GM23338 (cell line): Measurements from ENCODE around the gene MTURN. TPM values are rescaled to one million over a fixed set of nuclear protein-coding genes. Genes with fewer than 3 reads are reported as not detected.
A peak's percentile ranks its signal among the peaks of the same experiment; 100 is the strongest.

ENCODE experiments used
- ATAC-seq: fragments of 200-7000 bp; cut with Tn5 transposase; 3 replicates; pipeline ENCODE4 v1.9.1; 2020
- DNase-seq: peaks from one replicate; pipeline ENCODE4 v3.0.0-alpha.2; 2015; ENCODE audit warnings: low spot score
- H2AFZ ChIP-seq: fragments of 200-600 bp; sonication (generic); 2 replicates; pipeline ENCODE4 v1.8.0; 2016; ENCODE audit warnings: antibody characterized with exemption, mild to moderate bottlenecking, moderate library complexity
- H3F3A ChIP-seq: fragments of 200-600 bp; sonication (generic); replicated peaks from 2 replicates; pipeline ENCODE4 v1.8.0; 2017; ENCODE audit warnings: antibody characterized with exemption, mixed run types, low read depth
- H3K27ac ChIP-seq: fragments of 200-600 bp; sonication (generic); 2 replicates; pipeline ENCODE4 v1.6.1; 2016; ENCODE audit warnings: low read depth
- H3K27me3 ChIP-seq: fragments of 200-600 bp; sonication (generic); 2 replicates; pipeline ENCODE4 v1.8.0; 2016; ENCODE audit warnings: mild to moderate bottlenecking, mixed run types, moderate library complexity; ENCODE audit not compliant: insufficient read depth
- H3K36me3 ChIP-seq: fragments of 200-600 bp; sonication (generic); 2 replicates; pipeline ENCODE4 v1.8.0; 2016; ENCODE audit warnings: mild to moderate bottlenecking; ENCODE audit not compliant: insufficient read depth
- H3K4me1 ChIP-seq: fragments of 200-600 bp; sonication (generic); 2 replicates; pipeline ENCODE4 v1.8.0; 2016; ENCODE audit warnings: mild to moderate bottlenecking, moderate library complexity; ENCODE audit not compliant: insufficient read depth
- H3K4me2 ChIP-seq: fragments of 200-600 bp; sonication (generic); 2 replicates; pipeline ENCODE4 v1.7.1; 2017; ENCODE audit warnings: mixed run types
- H3K4me3 ChIP-seq: fragments of 200-600 bp; sonication (generic); 2 replicates; pipeline ENCODE4 v1.6.1; 2016; ENCODE audit warnings: mixed run types
- H3K79me2 ChIP-seq: fragments of 200-600 bp; sonication (generic); replicated peaks from 2 replicates; pipeline ENCODE4 v1.8.0; 2017; ENCODE audit warnings: mild to moderate bottlenecking; ENCODE audit not compliant: insufficient read depth
- H3K9me2 ChIP-seq: fragments of 200-600 bp; sonication (generic); 2 replicates; pipeline ENCODE4 v1.8.0; 2017; ENCODE audit not compliant: insufficient read depth
- H4K20me1 ChIP-seq: fragments of 200-600 bp; sonication (generic); replicated peaks from 2 replicates; pipeline ENCODE4 v1.8.0; 2017; ENCODE audit warnings: mild to moderate bottlenecking; ENCODE audit not compliant: insufficient read depth
- H3K27ac Mint-ChIP-seq: 2 replicates; pipeline ENCODE4 v1.8.0; 2020; ENCODE audit warnings: inconsistent platforms, mild to moderate bottlenecking, moderate library complexity, mixed read lengths
- H3K27me3 Mint-ChIP-seq: 3 replicates; pipeline ENCODE4 v1.8.0; 2022; ENCODE audit warnings: low read depth, mild to moderate bottlenecking, moderate library complexity, mixed read lengths, inconsistent platforms; ENCODE audit not compliant: insufficient read depth, poor library complexity
- H3K36me3 Mint-ChIP-seq: 3 replicates; pipeline ENCODE4 v1.8.0; 2021; ENCODE audit warnings: low read depth, mild to moderate bottlenecking, inconsistent platforms, moderate library complexity, mixed read lengths
- H3K4me1 Mint-ChIP-seq: 3 replicates; pipeline ENCODE4 v1.8.0; 2020; ENCODE audit warnings: mild to moderate bottlenecking, inconsistent platforms, mixed read lengths
- H3K4me3 Mint-ChIP-seq: 3 replicates; pipeline ENCODE4 v1.8.0; 2021; ENCODE audit warnings: moderate library complexity, mild to moderate bottlenecking, inconsistent platforms, mixed read lengths
- H3K9me3 Mint-ChIP-seq: 3 replicates; pipeline ENCODE4 v1.8.0; 2020; ENCODE audit warnings: moderate library complexity, mild to moderate bottlenecking, inconsistent platforms, mixed read lengths
- CREB1 ChIP-seq: fragments of 250-450 bp; sonication (Bioruptor Pico); IDR thresholded peaks from 2 replicates; pipeline ENCODE4 v1.5.0; 2020; ENCODE audit warnings: low read depth, mild to moderate bottlenecking, moderate library complexity
- CTCF ChIP-seq, 2 experiments: fragments of 200-600 bp in 1 of 2; sonication (generic) in 1 of 2; conservative IDR thresholded peaks; 2 replicates each; pipeline versions ENCODE4 v1.5.1 to v1.6.1; 2016 to 2017; ENCODE audit warnings: antibody characterized with exemption in 2 of 2, low read depth in 2 of 2, mild to moderate bottlenecking in 2 of 2, moderate library complexity in 1 of 2
- ETS1 ChIP-seq: IDR thresholded peaks from 2 replicates; pipeline ENCODE4 v1.6.1; 2016; ENCODE audit warnings: antibody characterized with exemption
- NANOG ChIP-seq: IDR thresholded peaks from 2 replicates; pipeline ENCODE4 v1.6.1; 2016; ENCODE audit warnings: antibody characterized with exemption, borderline replicate concordance
- REST ChIP-seq: IDR thresholded peaks from one replicate; pipeline ENCODE4 v1.6.1; 2018; ENCODE audit warnings: antibody characterized with exemption; ENCODE audit not compliant: unreplicated experiment
- STAT1 ChIP-seq: IDR thresholded peaks from one replicate; pipeline ENCODE4 v1.6.1; 2016; ENCODE audit warnings: antibody characterized with exemption; ENCODE audit not compliant: unreplicated experiment
- ZNF331 ChIP-seq: fragments of 250-450 bp; sonication (Bioruptor Pico); IDR thresholded peaks from 2 replicates; pipeline ENCODE4 v1.5.0; 2020; ENCODE audit warnings: low read depth, mild to moderate bottlenecking, moderate library complexity
- ZNF462 ChIP-seq: fragments of 250-450 bp; sonication (Bioruptor Pico); IDR thresholded peaks from 2 replicates; pipeline ENCODE4 v1.5.0; 2020; ENCODE audit warnings: mild to moderate bottlenecking, moderate library complexity
- polyA plus RNA-seq: library from polyadenylated mRNA; unstranded; fragments of >200 nt; fragmentation: Nextera tagmentation; extraction: Ambion mirVana; gene quantifications from 2 replicates; pipeline ENCODE4 v1.2.1, GENCODE V29; 2016
- total RNA-seq: library from RNA; depleted of rRNA; stranded (reverse); fragments of >200 nt; shearing (Covaris generic); gene quantifications from 2 replicates; pipeline ENCODE4 v1.2.3, GENCODE V29; 2014

The MTURN gene
- total and polyA plus RNA-seq, 2 experiments from 2014 or later = 3.1 to 8.7 TPM

GRCh38 chr7:30168835-30169573, 34.2 kb downstream of the MTURN start:
- Histone ChIP-seq H3K36me3 (no peaks in the 10 kb centered on the region; the same call in 1 of the 2 replicates), H3K27me3 (0 out of 2 replicates have a peak, but pooled peaks cover 9% of the 10 kb centered on the region), H3K27ac (no peak overlapping the region), H3K4me3 (peak overlapping the region; percentile 11; the same call in 1 of the 2 replicates), H3K4me1 (peaks cover 14% of the 10 kb centered on the region), H3K79me2 (no peaks in the 10 kb centered on the region), H3K4me2 (peak overlapping the region; percentile 18), H3F3A (no peaks in the 10 kb centered on the region), H3K9me2 (0 out of 2 replicates have a peak, but pooled peaks cover 4% of the 10 kb centered on the region), H2AFZ (no peak overlapping the region), H4K20me1 (no peaks in the 10 kb centered on the region)
- Mint-ChIP-seq H3K27me3 (peaks cover 29% of the 10 kb centered on the region), H3K36me3 (no peaks in the 10 kb centered on the region), H3K27ac (no peak overlapping the region), H3K9me3 (no peaks in the 10 kb centered on the region), H3K4me3 (peak overlapping the region; percentile 31), H3K4me1 (peaks cover 47% of the 10 kb centered on the region)
- TF ChIP-seq CREB1 (CRISPR knock-in tag) = no peak
- no peak for TF ChIP-seq STAT1
- peak; percentile 32; the same call in 1 of the 2 replicates for TF ChIP-seq ZNF462 (CRISPR knock-in tag)
- TF ChIP-seq NANOG = peak; percentile 22; the same call in 1 of the 2 replicates
- no peak for TF ChIP-seq REST
- TF ChIP-seq ZNF331 (CRISPR knock-in tag) = no peak
- TF ChIP-seq CTCF (conservative IDR thresholded peaks at IDR 0.05; ENCODE audit: low read depth in 2 of 2) = no peak
- TF ChIP-seq ETS1 = no peak
- ATAC-seq = peak; percentile 81
- DNase-seq = peak; percentile 83
